Measurements from ENCODE around the gene SELENOF. TPM values are rescaled to one million over a fixed set of nuclear protein-coding genes. Genes with fewer than 3 reads are reported as not detected.

The SELENOF gene
- total and polyA plus RNA-seq, 2 of the 13 experiments (the other 11 are each of a cell fraction or from before 2014, with no cell fraction given) = 133 to 163 TPM

DNA sequence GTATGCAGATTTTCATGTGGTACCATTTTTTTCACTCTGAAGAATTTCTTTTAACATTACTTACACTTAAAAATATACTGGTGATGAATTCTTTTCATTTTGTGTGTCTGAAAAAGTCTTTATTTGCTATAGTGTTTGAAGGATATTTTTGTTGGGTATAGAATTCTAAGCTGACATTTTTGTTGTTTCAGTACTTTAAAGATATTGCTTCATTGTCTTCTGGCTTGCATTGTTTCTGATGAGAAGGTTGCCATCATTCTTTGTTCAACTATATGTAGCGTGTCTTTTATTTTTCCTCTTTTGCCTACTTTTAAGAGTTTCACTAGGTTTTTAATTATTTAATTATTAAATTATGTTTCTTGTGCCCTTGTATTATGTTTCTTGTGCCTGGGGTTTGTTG is 8.5 kb upstream of the SELENOF start:
- Histone ChIP-seq H3K79me2 (ENCODE audit: insufficient read depth, low read length) (peaks cover 99% of the 10 kb centered on the region), H3K4me3 (replicated peaks in 1 of 3; ENCODE audit: insufficient read depth in 1 of 3, low read depth in 2 of 3, low read length in 3 of 3) (no peak overlapping the region), H3K36me3 (replicated peaks in 1 of 2; ENCODE audit: control insufficient read depth in 1 of 2, insufficient read depth in 2 of 2, low read length in 2 of 2) (peaks cover 0 to 1% of the 10 kb centered on the region in 2 experiments; a peak in 2 of 5 replicates), H2AFZ (ENCODE audit: low read length) (no peak overlapping the region), H3K4me2 (ENCODE audit: low read depth, low read length) (no peak overlapping the region), H3K4me1 (ENCODE audit: insufficient read depth, low read length) (peaks cover 41% of the 10 kb centered on the region), H3K27ac (ENCODE audit: extremely low read length, insufficient read depth, low read length) (no peak overlapping the region), H3K9ac (ENCODE audit: insufficient read depth, low read depth, low read length) (no peak overlapping the region), H3K9me3 (ENCODE audit: low read length) (peaks cover 50% of the 10 kb centered on the region), H4K20me1 (ENCODE audit: insufficient read depth, low read length) (no peaks in the 10 kb centered on the region; the same call in 1 of the 2 replicates), H3K27me3 (ENCODE audit: control insufficient read depth in 1 of 2, insufficient read depth in 2 of 2, low read length in 2 of 2) (no peaks in the 10 kb centered on the region)
- intact Hi-C loops (cut with micrococcal nuclease; ENCODE audit: unreplicated experiment) (no loop called here), in situ Hi-C loops (cut with HindIII; ENCODE audit: extremely low pct_ligation_motif_present, low pct_unique_long_range_greater_than_20kb) (no loop called here)
- ATAC-seq (no peak), FAIRE-seq (no peak), DNase-seq (ENCODE audit: low spot score) (no peak)
- no peak for TF ChIP-seq PRDM10 (CRISPR knock-in tag; IDR thresholded peaks at IDR 0.05; ENCODE audit: low read depth)
- peak; percentile 99 for TF ChIP-seq ZFP1 (CRISPR knock-in tag; IDR thresholded peaks at IDR 0.05)
- CTCF ChIA-PET (ENCODE audit: low intra/inter-chr PET ratio, low total read pairs) = no interaction called here
- WGBS (ENCODE audit: low lambda C conversion rate) = 98% methylated on average over 1 of the region's 1 CpG
- POLR2A ChIA-PET = no interaction called here
- BruUV-seq (replicated peaks) = no TSS peak

- Histone ChIP-seq H3K27me3 (ENCODE audit: control insufficient read depth in 1 of 2, insufficient read depth in 2 of 2, low read length in 2 of 2) (peaks cover 0 to 5% of the 10 kb centered on the region in 2 experiments; a peak in 2 of 5 replicates), H4K20me1 (ENCODE audit: insufficient read depth, low read length) (peaks cover 12% of the 10 kb centered on the region), H3K9ac (ENCODE audit: insufficient read depth, low read depth, low read length) (peak overlapping the region; percentile 87), H3K79me2 (ENCODE audit: insufficient read depth, low read length) (peaks cover 94% of the 10 kb centered on the region), H3K4me1 (ENCODE audit: insufficient read depth, low read length) (peaks cover 39% of the 10 kb centered on the region), H2AFZ (ENCODE audit: low read length) (no peak overlapping the region), H3K9me3 (ENCODE audit: low read length) (peaks cover 8% of the 10 kb centered on the region), H3K4me2 (ENCODE audit: low read depth, low read length) (peak overlapping the region; percentile 78), H3K36me3 (replicated peaks in 1 of 2; ENCODE audit: control insufficient read depth in 1 of 2, insufficient read depth in 2 of 2, low read length in 2 of 2) (no peaks in the 10 kb centered on the region; a peak in 1 of 5 replicates), H3K27ac (ENCODE audit: extremely low read length, insufficient read depth, low read length) (peak overlapping the region; percentile 95), H3K4me3 (replicated peaks in 1 of 3; ENCODE audit: insufficient read depth in 1 of 3, low read depth in 2 of 3, low read length in 3 of 3) (peak overlapping the region; percentile 76 to 96 (median 87))
- ChIA-PET CTCF (ENCODE audit: low intra/inter-chr PET ratio, low total read pairs) (no interaction called here), POLR2A (interaction anchor here (1.0 to 4.6 kb wide), 3 partner anchors 17 to 134 kb away, joined by 3 to 65 read pairs (median 3); no protein-coding TSS in a partner anchor)
- ATAC-seq (no peak), FAIRE-seq (no peak), DNase-seq (ENCODE audit: low spot score) (no peak)
- intact Hi-C loops (cut with micrococcal nuclease; ENCODE audit: unreplicated experiment) (loop anchor here (1.0 to 10.0 kb wide), 3 partner anchors 49 to 212 kb away; partner anchors contain the start of gene SH3GLB1), in situ Hi-C loops (cut with HindIII; ENCODE audit: extremely low pct_ligation_motif_present, low pct_unique_long_range_greater_than_20kb) (loop anchor here (10.0 kb wide), 1 partner anchor 142 kb away; no protein-coding TSS in a partner anchor)
- WGBS (ENCODE audit: low lambda C conversion rate) = 6% methylated on average over 1 of the region's 1 CpG
- no TSS peak for BruUV-seq (replicated peaks)
- TF ChIP-seq AKNA (CRISPR knock-in tag; IDR thresholded peaks at IDR 0.05; ENCODE audit: borderline replicate concordance) = no peak
- TF ChIP-seq MAFK (conservative IDR thresholded peaks at IDR 0.05 in 1 of 2, IDR thresholded peaks at IDR 0.05 in 1 of 2; ENCODE audit: low read length in 2 of 2) = peak in 1 of 2 experiments; percentile 45; a peak in 2 of 4 replicates
Observed at GRCh38 chr1:86916752-86917151, 2.8 kb upstream of the SELENOF start.
